ENCODE data around the gene METTL25.
"Not testable (repeated sequence)": the region's sequence is repeated elsewhere in the genome, so short reads cannot be mapped to it uniquely, and the experiment has no call there.

Gene METTL25, protein sequence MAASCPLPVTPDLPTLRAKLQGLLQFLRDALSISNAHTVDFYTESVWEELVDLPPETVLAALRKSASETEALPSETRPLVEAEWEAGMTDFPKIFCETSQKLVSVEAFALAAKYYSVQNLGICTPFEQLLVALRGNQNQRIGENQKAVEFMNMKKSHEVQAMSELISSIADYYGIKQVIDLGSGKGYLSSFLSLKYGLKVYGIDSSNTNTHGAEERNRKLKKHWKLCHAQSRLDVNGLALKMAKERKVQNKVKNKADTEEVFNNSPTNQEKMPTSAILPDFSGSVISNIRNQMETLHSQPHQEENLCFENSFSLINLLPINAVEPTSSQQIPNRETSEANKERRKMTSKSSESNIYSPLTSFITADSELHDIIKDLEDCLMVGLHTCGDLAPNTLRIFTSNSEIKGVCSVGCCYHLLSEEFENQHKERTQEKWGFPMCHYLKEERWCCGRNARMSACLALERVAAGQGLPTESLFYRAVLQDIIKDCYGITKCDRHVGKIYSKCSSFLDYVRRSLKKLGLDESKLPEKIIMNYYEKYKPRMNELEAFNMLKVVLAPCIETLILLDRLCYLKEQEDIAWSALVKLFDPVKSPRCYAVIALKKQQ

DNA sequence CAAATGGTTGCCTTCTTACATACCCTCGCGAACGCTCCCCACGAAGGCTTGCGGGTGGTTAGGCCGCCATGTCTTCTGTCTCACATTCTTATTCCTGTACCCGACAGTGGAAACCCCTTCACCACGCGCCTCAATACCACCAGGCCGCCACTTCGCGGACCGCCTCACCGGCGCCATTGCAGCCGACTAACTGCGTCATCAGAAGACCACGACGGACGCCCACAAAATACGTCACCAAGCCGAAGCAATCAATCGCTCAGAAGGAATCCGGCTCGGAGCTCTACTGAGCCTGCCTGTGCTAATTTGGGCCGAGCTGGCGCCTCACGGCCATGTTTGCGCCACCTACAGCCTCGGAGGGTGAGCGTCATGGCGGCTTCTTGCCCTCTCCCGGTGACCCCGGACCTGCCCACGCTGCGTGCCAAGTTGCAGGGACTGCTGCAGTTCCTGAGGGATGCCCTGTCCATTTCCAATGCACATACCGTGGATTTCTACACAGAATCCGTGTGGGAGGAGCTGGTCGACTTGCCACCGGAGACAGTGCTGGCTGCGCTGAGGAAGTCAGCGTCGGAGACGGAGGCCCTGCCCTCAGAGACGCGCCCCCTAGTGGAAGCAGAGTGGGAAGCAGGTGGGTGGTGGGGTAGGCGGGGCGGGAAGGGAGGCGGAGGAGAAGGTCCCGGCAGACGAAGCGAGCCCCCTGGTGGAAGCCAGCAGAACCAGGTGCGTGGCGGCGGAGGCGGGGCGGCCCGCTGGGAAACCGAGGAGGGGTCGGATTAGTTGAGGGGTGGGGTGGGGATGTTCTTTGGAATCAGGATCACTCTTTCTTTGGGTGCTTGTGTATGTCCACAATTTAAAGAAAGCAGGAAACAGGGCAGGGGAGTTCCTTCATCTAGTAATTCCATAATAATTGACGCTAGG is at the start of gene METTL25, which contains the start of gene CCDC59:
TSS of gene METTL25 (plus strand) at position 330 of the 915 bp plus-strand sequence. CDS start at position 367, 37 bp downstream.
TSS of gene CCDC59 (minus strand) at position 188 of the 915 bp plus-strand sequence. CDS start at position 177, 11 bp downstream.
- peak; percentile 98 for DNase-seq

DNA sequence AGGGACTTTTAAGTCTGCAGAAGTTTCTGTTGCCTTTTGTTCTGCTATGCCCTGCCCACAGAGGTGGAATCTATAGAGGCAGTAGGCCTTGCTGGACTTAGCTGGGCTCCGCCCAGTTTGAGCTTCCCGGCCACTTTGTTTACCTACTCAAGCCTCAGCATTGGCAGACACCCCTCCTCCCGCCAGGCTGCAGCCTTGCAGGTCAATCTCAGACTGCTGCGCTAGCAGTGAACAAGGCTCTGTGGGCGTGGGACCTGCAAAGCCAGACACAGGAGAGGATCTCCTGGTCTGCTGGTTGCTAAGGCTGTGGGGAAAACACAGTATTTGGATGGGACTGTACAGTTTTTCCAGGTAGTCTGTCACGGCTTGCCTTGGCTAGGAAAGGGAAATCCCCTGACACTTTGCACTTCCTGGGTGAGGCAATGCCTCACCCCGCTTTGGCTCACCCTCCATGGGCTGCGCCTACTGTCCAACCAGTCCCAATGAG is 43.9 kb upstream of the METTL25 start:
- no peak for DNase-seq

DNA sequence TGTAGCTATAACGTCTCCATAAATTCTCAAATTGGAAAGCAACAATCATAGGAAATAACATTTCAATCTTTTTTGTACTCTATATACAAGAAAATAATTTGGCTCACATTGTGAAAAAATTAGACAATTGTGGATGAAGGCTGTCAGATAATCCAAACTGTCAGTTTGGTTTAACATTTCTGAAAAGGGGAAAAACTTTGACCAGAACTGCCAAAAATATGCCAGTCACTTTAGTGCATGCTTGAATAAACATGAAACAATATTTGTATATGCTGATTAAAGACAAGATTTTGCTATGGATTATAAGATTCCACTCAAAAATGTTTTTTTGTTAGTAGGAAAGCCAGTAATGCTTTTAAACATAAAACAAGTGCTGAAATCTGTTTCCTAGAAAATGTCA is 39.1 kb upstream of the METTL25 start:
- DNase-seq, result no peak

DNA sequence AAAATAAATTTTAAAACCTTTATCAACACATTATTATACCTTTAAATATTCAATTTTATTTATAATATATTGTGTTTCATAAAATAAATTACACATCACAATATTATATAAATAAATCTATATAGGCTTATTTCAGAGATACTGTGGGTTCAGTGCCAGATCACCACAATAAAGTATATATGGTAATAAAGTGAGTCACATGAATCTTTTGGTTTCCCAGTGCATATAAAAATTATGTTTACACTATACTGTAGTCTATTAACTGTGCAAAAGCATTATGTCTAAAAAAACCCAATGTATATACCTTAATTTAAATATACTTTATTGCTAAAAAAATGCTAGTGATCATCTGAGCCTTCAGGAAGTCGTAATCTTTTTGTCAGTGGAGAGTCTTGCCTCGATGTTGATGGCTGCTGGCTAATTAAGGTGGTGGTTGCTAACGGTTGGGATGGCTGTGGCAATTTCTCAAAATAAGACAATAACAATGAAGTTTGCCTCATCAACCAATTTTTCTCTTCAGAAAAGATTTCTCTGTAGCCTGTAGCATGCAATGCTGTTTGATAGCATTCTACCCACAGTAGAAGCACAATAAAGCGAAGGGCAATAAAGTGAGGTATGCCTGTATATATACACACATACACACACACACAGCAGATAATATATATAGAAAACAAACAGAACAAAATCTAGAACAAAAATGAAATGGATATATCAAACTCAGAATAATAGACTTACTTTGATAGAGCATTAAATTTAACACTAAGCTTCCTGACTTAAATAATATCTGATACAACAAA is 32.6 kb upstream of the METTL25 start:
- no peak for DNase-seq

DNA sequence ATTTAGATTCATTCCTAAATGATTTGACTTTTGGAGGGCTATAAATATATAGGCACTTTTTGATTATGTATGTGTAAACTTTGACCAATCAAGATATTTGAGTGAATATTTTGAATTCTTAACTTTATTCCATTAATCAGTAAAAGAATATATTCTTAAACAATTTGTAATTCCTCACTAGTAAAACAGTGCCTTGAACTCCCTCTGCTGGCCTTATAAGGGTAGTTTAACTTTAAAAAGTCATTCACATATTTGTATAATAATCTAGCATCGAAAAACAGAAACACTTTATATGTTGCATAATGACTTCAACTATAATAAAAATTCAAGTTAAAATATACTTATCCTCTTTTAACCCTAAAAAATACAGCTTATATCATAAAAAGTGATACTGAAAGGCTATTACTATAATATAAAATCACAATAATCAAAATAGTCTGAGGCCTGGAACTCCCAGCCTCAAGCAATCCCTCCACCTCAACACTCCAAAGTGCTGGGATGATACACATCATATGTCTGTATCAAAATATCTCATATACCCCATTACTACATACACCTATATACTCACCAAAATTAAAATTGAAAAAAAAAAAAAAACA is 31.3 kb upstream of the METTL25 start:
- no peak for DNase-seq

DNA sequence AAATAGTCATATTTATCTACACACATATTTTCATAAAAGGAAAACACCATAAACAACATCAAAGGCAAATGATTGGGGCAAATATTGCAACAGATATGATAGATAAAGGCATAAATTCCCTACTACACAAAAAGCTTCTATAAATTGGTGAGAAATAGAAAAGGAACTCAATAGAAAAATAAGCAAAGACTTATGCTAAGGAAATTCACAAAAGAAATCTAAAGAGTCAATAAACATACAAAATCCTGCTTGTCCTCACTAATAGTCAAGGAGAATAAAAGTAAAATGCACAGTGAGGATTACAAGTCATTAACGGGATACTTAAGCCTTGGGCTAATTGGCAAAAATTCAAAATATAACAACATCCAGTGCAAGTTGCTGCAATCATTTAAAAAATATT is 30.5 kb upstream of the METTL25 start:
- no peak for DNase-seq

DNA sequence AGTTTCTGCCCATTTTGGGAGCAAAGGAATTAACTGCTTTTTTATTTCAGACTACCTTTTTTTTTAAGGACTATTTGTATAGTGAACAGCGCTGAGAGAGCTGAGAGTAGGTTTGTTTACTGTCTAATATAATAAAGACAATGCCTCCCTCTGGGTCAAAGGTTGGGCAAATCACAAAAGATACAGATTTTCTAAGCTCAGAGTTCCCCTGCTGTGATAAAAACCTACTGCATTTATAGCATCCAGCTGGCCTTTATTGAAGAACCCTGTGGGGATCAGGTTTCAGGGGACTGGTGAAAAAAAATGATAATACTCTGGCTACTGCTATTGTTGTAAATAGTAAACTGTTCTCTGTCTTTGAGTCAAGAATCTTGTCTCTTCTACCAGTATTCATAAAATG is 28.8 kb upstream of the METTL25 start:
- no peak for DNase-seq

DNA sequence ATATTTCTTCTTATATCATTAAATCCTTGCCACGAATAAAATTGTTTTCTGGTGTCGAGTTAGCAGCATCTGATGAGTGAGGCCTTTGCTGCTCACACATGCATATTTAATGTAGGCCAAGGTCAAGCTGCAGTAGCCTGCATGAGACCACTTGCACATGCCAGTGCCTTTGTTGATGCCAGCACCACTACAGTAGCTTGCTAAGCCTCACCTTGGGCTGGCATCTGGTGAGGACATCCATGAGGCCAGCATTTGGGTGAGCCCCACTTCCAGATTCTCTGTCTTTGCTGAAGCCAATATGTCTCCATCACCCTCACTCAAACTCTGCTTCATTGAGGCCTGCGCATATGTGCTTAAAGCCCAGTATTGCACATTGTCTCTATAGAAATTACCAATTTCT is 8.2 kb upstream of the METTL25 start:
- no peak for DNase-seq

DNA sequence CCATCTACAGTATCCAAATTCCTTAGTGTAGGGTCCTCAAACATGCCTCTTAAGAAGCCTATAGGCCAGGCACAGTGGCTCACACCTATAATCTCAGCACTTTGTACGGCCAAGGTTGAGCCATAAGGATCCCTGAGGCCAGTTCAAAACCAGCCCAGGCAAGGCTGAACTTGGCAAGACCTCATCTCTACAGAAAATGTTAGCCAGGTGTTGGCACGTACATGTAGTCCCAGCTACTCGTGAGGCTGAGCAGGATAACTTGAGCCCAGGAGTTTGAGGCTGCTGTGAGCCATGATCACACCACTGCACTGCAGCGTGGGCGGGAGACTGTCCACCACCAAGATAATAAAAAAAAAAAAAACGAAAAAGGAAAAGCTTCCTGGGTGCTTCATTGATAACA is 6.9 kb upstream of the METTL25 start:
- DNase-seq, result no peak

DNA sequence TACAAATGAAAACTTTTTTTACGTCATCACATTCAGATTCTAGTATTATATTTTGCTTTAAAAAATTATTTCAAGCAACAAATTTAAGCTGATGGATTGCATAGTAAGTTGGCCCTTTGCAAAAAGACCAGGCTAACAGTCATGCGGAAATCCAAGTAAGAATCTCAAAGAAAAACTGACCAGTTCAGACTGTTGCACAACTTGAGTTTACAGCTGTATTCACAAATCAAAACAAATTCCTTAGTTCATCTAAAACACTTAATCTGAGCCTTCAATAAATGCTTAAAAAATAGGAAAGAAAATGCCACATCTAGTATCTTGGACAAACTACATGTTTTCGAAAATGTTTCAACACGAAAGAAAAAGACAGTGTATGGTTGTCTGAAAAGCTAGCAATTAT is 989 bp upstream of the METTL25 start:
- DNase-seq, result no peak

DNA sequence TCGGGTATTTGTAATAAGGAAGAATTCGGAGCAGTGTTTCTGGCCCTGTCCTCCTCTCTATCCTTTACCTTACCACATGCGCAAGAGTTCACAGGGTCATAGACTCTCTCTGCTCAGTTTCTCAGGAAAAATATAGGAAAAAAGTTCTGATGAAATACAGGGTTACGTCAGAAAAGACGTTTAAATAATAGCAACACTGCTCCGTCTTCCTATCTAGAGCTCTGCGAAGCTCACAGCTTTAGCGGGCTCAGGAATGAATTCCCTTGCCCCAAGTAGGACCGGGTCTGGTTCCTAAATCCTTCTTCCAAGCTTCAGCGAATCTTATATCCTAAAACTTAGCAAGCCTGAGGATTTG is 507 bp upstream of the METTL25 start:
- no peak for DNase-seq

DNA sequence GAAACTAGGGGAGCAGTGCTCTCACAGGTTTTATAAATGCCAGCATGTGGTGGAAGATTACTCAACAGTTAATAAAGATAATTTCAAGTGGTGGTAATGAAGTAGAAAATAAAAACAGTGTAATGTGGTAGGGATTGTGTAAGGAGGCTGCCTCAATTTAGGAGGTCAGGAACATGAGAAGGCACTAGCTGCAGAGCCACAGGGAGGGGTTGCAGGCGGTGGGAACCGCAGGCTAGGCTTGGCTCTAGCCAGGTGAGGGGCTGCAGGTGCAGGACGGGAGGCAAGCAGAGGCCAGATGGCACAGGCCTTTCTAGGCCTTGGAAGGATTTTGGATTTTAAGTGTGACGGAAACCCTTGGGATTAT is 768 bp downstream of the METTL25 start:
- DNase-seq, result no peak

DNA sequence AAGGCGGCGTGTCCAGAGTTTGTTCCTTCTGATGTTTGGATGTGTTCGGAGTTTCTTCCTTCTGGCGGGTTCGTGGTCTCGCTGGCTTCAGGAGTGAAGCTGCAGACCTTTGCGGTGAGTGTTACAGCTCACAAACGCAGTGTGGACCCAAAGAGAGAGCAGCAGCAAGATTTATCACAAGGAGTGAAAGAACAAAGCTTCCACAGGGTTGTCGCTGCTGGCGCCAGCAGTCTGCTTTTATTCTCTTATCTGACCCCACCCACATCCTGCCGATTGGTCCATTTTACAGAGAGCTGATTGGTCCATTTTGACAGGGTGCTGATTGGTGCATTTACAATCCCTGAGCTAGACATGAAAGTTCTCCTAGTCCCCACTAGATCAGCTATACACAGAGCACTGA is 2.5 kb downstream of the METTL25 start:
- DNase-seq, result not testable (repeated sequence)

DNA sequence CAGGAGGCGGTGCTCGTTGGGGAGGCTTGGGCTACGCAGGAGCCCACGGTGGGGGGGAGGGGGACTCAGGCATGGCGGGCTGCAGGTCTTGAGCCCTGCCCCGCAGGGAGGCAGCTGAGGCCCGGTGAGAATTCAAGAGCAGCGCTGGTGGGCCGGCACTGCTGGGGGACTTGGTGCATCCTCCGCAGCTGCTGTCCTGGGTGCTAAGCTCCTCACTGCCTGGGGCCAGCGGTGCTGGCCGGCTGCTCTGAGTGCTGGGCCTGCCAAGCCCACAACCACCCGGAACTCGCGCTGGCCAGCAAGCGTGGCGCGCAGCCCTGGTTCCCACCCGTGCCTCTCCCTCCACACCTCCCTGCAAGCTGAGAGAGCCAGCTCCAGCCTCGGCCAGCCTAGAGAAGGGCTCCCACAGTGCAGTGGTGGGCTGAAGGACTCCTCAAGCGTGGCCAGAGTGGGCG is 3.2 kb downstream of the METTL25 start:
- DNase-seq, result no peak

DNA sequence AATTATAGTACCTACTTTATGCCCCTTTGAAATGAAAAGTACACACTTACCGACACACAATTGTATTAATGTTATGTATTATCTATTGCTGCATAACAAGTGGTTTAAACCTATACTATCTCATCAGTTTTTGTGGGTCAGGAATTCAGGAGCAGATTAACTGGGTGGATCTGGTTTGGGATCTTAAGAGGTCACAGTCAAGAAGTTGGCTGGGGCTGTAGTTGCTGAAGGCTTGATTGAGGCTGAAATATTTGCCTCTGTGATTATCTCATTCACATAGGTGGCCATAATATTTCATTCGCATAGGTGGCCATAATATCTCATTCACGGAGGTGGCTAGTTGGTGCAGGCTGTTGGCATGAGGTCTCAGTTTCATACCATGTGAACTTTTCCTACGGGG is 5.7 kb downstream of the METTL25 start:
- no peak for DNase-seq

DNA sequence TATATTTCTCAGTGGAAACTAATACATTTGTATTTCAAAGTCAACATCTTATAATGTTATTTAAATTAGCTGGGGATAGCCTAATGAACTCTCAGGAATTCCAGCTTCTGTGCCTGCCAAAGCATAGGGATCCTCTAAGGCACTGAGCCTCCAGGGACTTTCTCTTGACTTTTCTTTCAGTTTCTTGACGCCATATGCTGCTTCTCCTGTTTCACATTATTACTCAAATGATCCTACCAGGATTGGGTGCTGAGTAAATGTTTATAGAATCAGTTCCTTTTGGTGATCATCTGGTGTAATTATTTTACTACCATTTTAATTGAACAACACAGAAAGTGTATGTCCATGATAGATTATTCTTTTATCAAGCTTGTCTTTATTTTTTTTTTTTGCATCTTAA is 7.9 kb downstream of the METTL25 start:
- DNase-seq, result no peak

DNA sequence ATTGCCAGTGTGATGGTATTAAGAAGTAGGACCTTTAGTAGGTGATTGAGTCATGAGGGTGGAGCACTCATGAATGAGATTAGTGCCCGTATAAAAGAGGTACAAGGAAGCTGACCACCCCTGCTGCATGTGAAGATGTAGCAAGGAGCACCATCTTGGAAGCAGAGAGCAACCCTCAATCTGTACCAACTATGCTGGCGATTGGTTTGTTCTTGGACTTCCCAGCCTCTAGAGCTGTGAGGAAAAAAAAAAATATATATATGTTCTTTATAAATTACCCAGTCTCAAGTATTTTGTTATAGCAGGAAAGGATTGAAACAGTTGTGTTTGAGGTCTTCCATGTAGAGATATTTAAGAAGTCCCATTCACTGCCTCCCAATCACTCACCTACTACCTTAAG is 16.9 kb downstream of the METTL25 start:
- DNase-seq, result no peak

DNA sequence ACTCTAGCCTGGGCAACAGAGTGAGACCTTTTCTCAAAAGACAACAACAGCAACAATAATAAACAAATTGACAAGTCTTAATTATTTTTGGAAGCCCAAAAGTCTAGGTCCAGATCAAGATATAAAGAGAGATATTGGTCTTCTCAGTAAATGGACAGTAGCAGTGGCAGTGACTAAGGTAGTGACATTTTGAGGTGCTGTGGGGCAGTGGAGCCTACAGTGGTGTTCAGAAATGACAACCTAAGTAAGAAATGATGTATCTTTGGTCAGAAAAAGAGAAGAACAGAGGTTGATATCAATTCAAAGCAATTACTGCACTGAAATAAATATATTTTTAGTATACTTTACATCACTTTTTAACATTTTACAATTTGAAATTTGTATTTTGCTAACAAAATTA is 20.7 kb downstream of the METTL25 start:
- no peak for DNase-seq

DNA sequence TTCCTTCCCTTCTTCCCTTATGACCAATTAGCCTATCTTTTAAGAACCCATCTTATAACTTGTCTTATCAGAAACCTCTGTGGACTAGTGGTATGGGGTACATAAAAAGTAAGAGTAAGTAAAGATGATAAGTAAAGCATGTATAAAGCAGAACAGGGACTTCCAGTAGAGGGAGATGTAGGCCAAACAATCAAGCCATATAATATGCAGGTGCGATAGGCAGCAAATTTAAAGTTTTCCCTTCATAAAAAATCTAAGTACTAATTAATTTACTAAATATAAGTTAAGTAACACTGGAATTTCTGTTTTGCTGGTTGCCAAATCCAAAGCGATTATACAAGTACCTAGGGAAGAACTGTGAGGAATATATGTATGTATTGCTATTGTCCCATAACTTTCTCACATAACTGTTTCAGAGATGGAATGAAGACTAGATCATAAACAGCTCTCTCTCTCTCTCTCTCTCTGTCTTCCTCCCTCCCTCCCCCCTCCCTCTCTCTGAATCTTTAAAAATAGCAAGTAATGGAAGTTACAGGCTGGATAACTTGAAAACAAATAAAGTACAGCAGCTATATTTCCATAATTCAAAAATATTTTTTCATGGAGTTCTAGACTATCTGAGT is 25.7 kb downstream of the METTL25 start:
- no peak for DNase-seq

DNA sequence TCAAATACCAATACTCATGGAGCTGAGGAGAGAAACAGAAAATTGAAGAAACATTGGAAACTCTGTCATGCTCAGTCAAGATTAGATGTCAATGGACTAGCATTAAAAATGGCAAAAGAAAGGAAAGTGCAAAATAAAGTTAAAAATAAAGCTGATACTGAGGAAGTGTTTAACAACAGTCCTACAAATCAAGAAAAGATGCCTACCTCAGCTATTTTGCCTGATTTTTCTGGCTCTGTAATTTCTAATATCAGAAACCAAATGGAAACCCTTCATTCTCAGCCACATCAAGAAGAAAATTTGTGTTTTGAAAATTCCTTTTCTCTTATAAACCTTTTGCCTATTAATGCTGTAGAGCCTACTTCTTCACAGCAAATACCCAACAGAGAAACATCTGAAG is 40.5 kb downstream of the METTL25 start:
- no peak for DNase-seq

DNA sequence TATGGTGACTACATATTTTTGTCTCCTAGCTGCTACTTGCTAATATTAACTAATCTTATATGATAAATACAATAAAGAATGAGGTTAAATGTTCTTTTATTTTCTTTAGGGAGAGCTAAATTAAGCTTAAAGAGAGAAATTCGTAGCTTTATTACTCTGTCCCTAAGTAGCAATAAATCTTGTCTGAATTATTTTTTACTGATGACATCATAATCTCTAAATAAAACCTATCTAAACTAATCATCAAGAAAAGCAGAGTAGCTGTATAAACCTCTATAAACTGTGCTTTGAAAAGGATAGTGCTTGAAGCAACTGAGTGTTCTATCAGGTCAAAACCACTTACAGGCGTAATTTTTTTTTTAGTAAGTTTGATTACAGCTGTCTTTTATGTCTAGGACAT is 42.5 kb downstream of the METTL25 start:
- DNase-seq, result no peak

DNA sequence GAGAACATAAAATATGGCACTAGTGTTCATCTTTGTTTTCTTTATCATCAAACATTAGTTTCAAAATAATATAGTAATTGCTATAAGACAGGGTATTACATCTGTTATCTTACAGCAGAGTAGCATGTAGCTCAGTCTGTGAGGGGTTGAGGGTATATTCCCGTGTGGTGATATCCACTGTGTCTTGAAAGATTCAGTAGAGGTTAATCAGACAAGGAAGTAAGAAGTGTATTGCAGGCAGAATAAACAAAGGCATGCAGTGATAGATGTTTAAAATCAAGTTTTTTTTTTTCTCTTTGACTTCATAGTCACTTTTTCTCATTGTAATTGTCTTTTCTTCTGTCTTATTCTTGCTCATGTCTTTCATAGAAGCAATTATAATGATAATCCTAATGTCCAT is 48.3 kb downstream of the METTL25 start:
- DNase-seq, result no peak

Data from stimulated activated CD4-positive, alpha-beta T cell treated with anti-CD3 and anti-CD28 coated beads, Interleukin-2, amount 100 ng/mL, for 48 hours (primary cell).